ENCODE measurements around the gene MYL3. TPM values are rescaled to one million over a fixed set of nuclear protein-coding genes. Genes with fewer than 3 reads are reported as not detected.
A peak's percentile ranks its signal among the peaks of the same experiment; 100 is the strongest.

The MYL3 gene
- total RNA-seq, 4 donors from 2014 or later, result 5.4 to 17.1 (median 8.6) TPM

DNA sequence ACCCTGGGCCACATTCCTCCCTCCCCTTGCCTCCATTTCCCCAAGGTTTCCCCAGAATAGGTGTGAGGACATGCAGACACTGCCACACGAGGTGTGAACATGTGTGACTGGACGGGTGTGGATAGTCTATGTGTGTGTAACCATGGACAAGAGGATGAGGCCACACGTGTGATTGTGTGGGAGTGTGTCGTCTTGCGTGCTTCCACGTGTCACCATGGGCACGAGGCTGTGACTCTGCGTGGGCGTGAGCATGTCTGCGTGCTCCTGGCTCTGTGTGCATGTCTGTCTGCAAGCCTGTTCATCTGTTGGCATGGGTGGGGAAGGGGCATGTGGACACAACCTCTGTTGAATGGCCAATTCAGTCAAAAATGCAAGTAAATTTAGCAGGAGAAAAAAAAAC lies 6.2 kb upstream of the MYL3 start:
- 63 to 66% methylated on average over 10 of the region's 10 CpGs for WGBS, 2 donors
- H3K4me1 ChIP-seq, result peaks cover 13 to 94% (median 47%) of the 10 kb centered on the region in 4 donors

DNA sequence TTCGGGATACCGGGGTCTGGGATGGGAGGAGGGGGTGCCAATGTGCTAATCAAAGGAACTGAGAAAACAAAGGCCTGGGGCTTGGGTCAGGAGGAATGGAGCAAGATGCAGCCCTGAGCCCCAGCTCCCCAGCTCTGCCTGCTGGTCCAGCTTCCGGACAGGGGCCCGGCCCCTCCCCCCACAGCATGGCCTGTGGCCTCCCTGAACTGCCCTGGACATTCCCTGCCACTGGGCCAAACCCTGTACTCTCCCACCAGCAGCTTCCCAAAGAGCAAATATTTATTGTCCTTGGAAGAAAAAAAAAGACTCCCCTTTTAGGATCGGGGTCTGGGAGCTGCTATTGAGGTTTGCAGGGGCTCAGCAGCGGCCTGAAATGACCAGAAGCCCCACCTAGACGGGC lies 5.7 kb upstream of the MYL3 start:
- WGBS, 2 donors, result 48 to 51% methylated on average over 7 of the region's 7 CpGs
- peak overlapping the region in 3 of 4 donors; percentile 34 to 83 (median 82) for H3K27ac ChIP-seq
- no peak for TF ChIP-seq EP300 (IDR thresholded peaks at IDR 0.05)
- TF ChIP-seq POLR2A (IDR thresholded peaks at IDR 0.05), result no peak
- TF ChIP-seq, protein P1, sequence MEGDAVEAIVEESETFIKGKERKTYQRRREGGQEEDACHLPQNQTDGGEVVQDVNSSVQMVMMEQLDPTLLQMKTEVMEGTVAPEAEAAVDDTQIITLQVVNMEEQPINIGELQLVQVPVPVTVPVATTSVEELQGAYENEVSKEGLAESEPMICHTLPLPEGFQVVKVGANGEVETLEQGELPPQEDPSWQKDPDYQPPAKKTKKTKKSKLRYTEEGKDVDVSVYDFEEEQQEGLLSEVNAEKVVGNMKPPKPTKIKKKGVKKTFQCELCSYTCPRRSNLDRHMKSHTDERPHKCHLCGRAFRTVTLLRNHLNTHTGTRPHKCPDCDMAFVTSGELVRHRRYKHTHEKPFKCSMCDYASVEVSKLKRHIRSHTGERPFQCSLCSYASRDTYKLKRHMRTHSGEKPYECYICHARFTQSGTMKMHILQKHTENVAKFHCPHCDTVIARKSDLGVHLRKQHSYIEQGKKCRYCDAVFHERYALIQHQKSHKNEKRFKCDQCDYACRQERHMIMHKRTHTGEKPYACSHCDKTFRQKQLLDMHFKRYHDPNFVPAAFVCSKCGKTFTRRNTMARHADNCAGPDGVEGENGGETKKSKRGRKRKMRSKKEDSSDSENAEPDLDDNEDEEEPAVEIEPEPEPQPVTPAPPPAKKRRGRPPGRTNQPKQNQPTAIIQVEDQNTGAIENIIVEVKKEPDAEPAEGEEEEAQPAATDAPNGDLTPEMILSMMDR (IDR thresholded peaks at IDR 0.05), result no peak
- H3K4me3 ChIP-seq, result no peak overlapping the region
- H3K36me3 ChIP-seq, result no peaks in the 10 kb centered on the region
- H3K27me3 ChIP-seq, result no peaks in the 10 kb centered on the region
- DNase-seq (ENCODE audit: low spot score in 2 of 2), result no peak
- peaks cover 13 to 93% (median 47%) of the 10 kb centered on the region in 4 donors for H3K4me1 ChIP-seq
- H3K9me3 ChIP-seq, result no peaks in the 10 kb centered on the region

More for the DNA sequence above, 6.2 kb upstream of the MYL3 start:
- no peaks in the 10 kb centered on the region for H3K36me3 ChIP-seq
- no peaks in the 10 kb centered on the region for H3K27me3 ChIP-seq
- DNase-seq (ENCODE audit: low spot score in 2 of 2), result no peak
- peak overlapping the region in 3 of 4 donors; percentile 34 to 83 (median 82) for H3K27ac ChIP-seq
- no peaks in the 10 kb centered on the region for H3K9me3 ChIP-seq
- H3K4me3 ChIP-seq, result no peak overlapping the region
- TF ChIP-seq POLR2A (IDR thresholded peaks at IDR 0.05), result no peak
- TF ChIP-seq EP300 (IDR thresholded peaks at IDR 0.05), result no peak
- TF ChIP-seq, protein P1 (IDR thresholded peaks at IDR 0.05), result no peak

DNA sequence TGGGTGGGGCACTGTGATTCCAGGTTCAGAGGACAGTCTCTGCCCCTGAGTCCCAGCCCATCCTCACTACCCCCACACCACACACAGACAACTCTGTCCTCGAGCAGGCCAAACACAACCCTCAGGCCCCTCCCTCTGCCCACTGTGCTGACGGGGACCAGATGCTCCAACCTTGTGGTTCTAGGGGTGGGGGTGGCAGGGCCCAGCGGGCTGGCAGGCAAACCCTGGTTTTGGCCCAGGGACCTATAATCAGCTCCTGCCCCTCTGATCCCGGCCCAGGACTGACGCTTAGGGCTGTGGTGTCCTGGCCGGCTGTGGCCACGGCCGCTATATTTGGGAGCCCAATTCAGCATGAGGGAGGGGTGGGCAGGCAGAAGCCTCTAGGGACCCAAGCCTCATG lies 5.0 kb upstream of the MYL3 start:
- Histone ChIP-seq H3K36me3 (no peaks in the 10 kb centered on the region), H3K4me1 (peaks cover 13 to 87% (median 43%) of the 10 kb centered on the region in 4 donors), H3K27ac (peak overlapping the region; percentile 53 to 83 (median 71)), H3K4me3 (no peak overlapping the region), H3K9me3 (no peaks in the 10 kb centered on the region), H3K27me3 (no peaks in the 10 kb centered on the region)
- WGBS, 2 donors, result 74% methylated on average over 7 to 8 of the region's 8 CpGs
- no peak for DNase-seq (ENCODE audit: low spot score in 2 of 2)
- TF ChIP-seq, protein P1 (IDR thresholded peaks at IDR 0.05), result no peak
- TF ChIP-seq POLR2A (IDR thresholded peaks at IDR 0.05) (no peak), EP300 (IDR thresholded peaks at IDR 0.05) (no peak)

DNA sequence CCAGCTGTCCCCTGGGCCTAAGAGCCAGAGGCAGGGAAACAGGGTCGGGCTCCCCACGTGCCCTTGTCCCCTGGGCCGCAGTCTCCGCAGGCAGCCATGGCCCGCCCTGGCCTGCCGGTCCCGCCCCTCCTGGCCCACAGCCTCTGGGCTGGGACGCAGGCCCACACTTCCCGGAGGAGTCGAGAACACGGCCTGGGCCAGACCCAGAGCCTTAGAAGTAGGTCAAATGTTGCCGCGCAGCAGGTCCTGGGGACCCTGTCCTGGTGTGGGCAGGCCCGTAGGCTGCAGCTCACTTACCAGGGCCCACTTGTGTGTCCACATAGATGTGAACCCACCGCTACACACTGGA lies 4.3 kb upstream of the MYL3 start:
- no peak for TF ChIP-seq POLR2A (IDR thresholded peaks at IDR 0.05)
- TF ChIP-seq EP300 (IDR thresholded peaks at IDR 0.05), result peak; percentile 43 to 67
- TF ChIP-seq, protein P1 (IDR thresholded peaks at IDR 0.05), result no peak
- Histone ChIP-seq H3K27ac (peak overlapping the region; percentile 53 to 83 (median 71)), H3K27me3 (no peaks in the 10 kb centered on the region), H3K4me1 (peaks cover 13 to 79% (median 41%) of the 10 kb centered on the region in 4 donors), H3K4me3 (no peak overlapping the region), H3K9me3 (no peaks in the 10 kb centered on the region), H3K36me3 (no peaks in the 10 kb centered on the region)
- peak; percentile 70 to 75 for DNase-seq (ENCODE audit: low spot score in 2 of 2)
- WGBS, 2 donors, result 11 to 17% methylated on average over 7 to 14 of the region's 15 CpGs

DNA sequence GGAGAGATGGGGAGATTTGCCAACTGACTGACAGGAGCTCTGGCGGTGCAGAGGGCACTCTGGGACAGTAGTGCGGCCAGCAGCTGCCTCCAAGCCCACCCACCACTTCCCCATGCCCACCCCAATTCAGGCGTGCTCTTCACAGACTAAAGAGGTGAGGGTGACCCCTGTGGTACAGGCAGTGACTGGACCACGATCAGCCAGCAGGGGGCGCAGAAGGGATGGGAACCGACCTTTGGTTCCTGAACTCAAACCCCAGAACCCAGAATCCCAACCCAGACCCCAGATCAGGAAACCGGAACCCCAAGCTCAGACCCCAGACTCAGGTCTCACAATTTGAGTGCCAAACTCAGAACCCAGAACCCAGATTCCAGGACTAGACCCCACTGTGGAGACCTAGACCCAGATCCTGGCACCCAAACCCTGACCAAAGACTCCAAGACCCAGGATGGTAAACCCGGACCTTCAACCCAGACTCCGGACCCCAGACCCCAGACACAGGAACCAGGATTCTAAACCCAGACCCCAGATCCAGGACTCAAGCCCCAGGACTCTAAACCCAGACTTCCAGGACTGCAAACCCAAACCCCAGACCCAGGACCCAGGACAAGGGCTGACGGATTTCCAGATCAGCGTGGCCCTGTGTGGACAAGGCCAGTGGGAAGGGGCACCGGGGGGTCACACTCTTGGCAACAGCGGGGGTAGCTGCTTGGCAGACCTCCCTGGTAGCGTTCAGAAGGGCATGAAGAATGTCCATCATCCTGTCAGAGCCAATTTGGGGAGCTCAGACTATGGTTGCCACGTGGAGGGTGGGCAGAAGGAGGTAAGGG lies 3.7 kb upstream of the MYL3 start:
- peak; percentile 75 to 91 for DNase-seq (ENCODE audit: low spot score in 2 of 2)
- H3K4me3 ChIP-seq, result no peak overlapping the region
- no peaks in the 10 kb centered on the region for H3K27me3 ChIP-seq
- TF ChIP-seq, protein P1 (IDR thresholded peaks at IDR 0.05), result peak; percentile 85 to 92 (median 88)
- TF ChIP-seq POLR2A (IDR thresholded peaks at IDR 0.05), result no peak
- no peaks in the 10 kb centered on the region for H3K36me3 ChIP-seq
- peak overlapping the region; percentile 53 to 83 (median 71) for H3K27ac ChIP-seq
- no peaks in the 10 kb centered on the region for H3K9me3 ChIP-seq
- H3K4me1 ChIP-seq, result peaks cover 13 to 73% (median 41%) of the 10 kb centered on the region in 4 donors
- WGBS, 2 donors, result 26 to 33% methylated on average over 11 to 15 of the region's 15 CpGs
